H9 (cell line): ENCODE measurements around the gene TSPAN31. TPM values are rescaled to one million over a fixed set of nuclear protein-coding genes. Genes with fewer than 3 reads are reported as not detected.

Source experiments
- DNase-seq: peaks from one replicate; pipeline ENCODE4 v3.0.0-alpha.2; 2017
- H2AFZ ChIP-seq: one replicate; pipeline ENCODE4 v1.6.1; 2013; ENCODE audit warnings: mild to moderate bottlenecking, low read length, control low read depth, moderate library complexity
- H2AK5ac ChIP-seq: 2 replicates; pipeline ENCODE4 v1.6.1; 2013; ENCODE audit warnings: low read length, control low read depth, mixed read lengths; ENCODE audit not compliant: insufficient read length
- H2BK120ac ChIP-seq: one replicate; pipeline ENCODE4 v1.6.1; 2013; ENCODE audit warnings: low read depth, mild to moderate bottlenecking, low read length, control low read depth, inconsistent platforms; ENCODE audit not compliant: poor library complexity, severe bottlenecking
- H2BK12ac ChIP-seq: 2 replicates; pipeline ENCODE4 v1.6.1; 2013; ENCODE audit warnings: low read length, control low read depth, mixed read lengths, low read depth; ENCODE audit not compliant: insufficient read length
- H2BK15ac ChIP-seq: 2 replicates; pipeline ENCODE4 v1.6.1; 2013; ENCODE audit warnings: low read depth, low read length, control low read depth
- H2BK20ac ChIP-seq: one replicate; pipeline ENCODE4 v1.6.1; 2013; ENCODE audit warnings: low read depth, mild to moderate bottlenecking, low read length, control low read depth, inconsistent platforms; ENCODE audit not compliant: poor library complexity, severe bottlenecking
- H2BK5ac ChIP-seq: 2 replicates; pipeline ENCODE4 v1.6.1; 2013; ENCODE audit warnings: low read length, control low read depth, mixed read lengths; ENCODE audit not compliant: insufficient read length
- H3K14ac ChIP-seq: 2 replicates; pipeline ENCODE4 v1.6.1; 2013; ENCODE audit warnings: low read length, control low read depth; ENCODE audit not compliant: insufficient read depth
- H3K18ac ChIP-seq: 2 replicates; pipeline ENCODE4 v1.6.1; 2013; ENCODE audit warnings: low read depth, mild to moderate bottlenecking, mixed read lengths, low read length, control low read depth; ENCODE audit not compliant: insufficient read length
- H3K23ac ChIP-seq: 2 replicates; pipeline ENCODE4 v1.6.1; 2013; ENCODE audit warnings: low read length, control low read depth, mixed read lengths, low read depth; ENCODE audit not compliant: insufficient read length
- H3K23me2 ChIP-seq: 2 replicates; pipeline ENCODE4 v1.6.1; 2013; ENCODE audit warnings: low read depth, mild to moderate bottlenecking, mixed read lengths, low read length, control low read depth; ENCODE audit not compliant: insufficient read length, poor library complexity, severe bottlenecking
- H3K27ac ChIP-seq: 2 replicates; pipeline ENCODE4 v1.5.1; 2013; ENCODE audit warnings: low read length, control low read depth, mixed read lengths, low read depth; ENCODE audit not compliant: insufficient read length
- H3K27me3 ChIP-seq: 2 replicates; pipeline ENCODE4 v1.6.1; 2013; ENCODE audit warnings: low read length, control low read depth, inconsistent platforms; ENCODE audit not compliant: insufficient read depth
- H3K4ac ChIP-seq: 2 replicates; pipeline ENCODE4 v1.6.1; 2013; ENCODE audit warnings: low read depth, mild to moderate bottlenecking, control low read depth, inconsistent platforms, low read length, moderate library complexity
- H3K4me1 ChIP-seq: 2 replicates; pipeline ENCODE4 v1.6.1; 2013; ENCODE audit warnings: low read length, control low read depth, inconsistent platforms; ENCODE audit not compliant: insufficient read depth
- H3K4me2 ChIP-seq: 2 replicates; pipeline ENCODE4 v1.6.1; 2013; ENCODE audit warnings: low read length, control low read depth, mixed read lengths; ENCODE audit not compliant: insufficient read length, insufficient read depth
- H3K56ac ChIP-seq: 2 replicates; pipeline ENCODE4 v1.6.1; 2013; ENCODE audit warnings: low read depth, mild to moderate bottlenecking, mixed read lengths, low read length, control low read depth; ENCODE audit not compliant: insufficient read length
- H3K79me1 ChIP-seq: 2 replicates; pipeline ENCODE4 v1.6.1; 2013; ENCODE audit warnings: low read depth, mild to moderate bottlenecking, moderate library complexity, low read length, control low read depth, inconsistent platforms; ENCODE audit not compliant: insufficient read depth, poor library complexity, severe bottlenecking
- H3K79me2 ChIP-seq: 2 replicates; pipeline ENCODE4 v1.6.1; 2013; ENCODE audit warnings: low read length, control low read depth, inconsistent platforms; ENCODE audit not compliant: insufficient read depth
- H3K9ac ChIP-seq: 2 replicates; pipeline ENCODE4 v1.6.1; 2013; ENCODE audit warnings: low read length, control low read depth, mixed read lengths; ENCODE audit not compliant: insufficient read length; ENCODE audit errors: extremely low read depth
- H3K9me3 ChIP-seq: one replicate; pipeline ENCODE4 v1.6.1; 2013; ENCODE audit warnings: low read depth, low read length, inconsistent platforms; ENCODE audit not compliant: control insufficient read depth
- H3T11ph ChIP-seq: one replicate; pipeline ENCODE4 v1.6.1; 2013; ENCODE audit warnings: mild to moderate bottlenecking, low read length, control low read depth, inconsistent platforms
- H4K20me1 ChIP-seq: one replicate; pipeline ENCODE4 v1.6.1; 2013; ENCODE audit not compliant: control insufficient read depth, insufficient read length, insufficient read depth
- H4K5ac ChIP-seq: 2 replicates; pipeline ENCODE4 v1.6.1; 2013; ENCODE audit warnings: low read depth, mild to moderate bottlenecking, mixed read lengths, low read length, control low read depth; ENCODE audit not compliant: insufficient read length
- H4K8ac ChIP-seq: replicated peaks from 2 replicates; pipeline ENCODE4 v1.6.1; 2013; ENCODE audit warnings: low read length, control low read depth, mixed read lengths, low read depth; ENCODE audit not compliant: insufficient read length
- H4K91ac ChIP-seq: 2 replicates; pipeline ENCODE4 v1.6.1; 2013; ENCODE audit warnings: low read depth, mild to moderate bottlenecking, moderate library complexity, mixed read lengths, low read length, control low read depth; ENCODE audit not compliant: insufficient read length
- H3K27ac Mint-ChIP-seq, 3 experiments: 2 replicates in 2 of 3; 3 replicates in 1 of 3; pipeline ENCODE4 v1.8.0; 2020 to 2021; ENCODE audit warnings: mixed read lengths in 3 of 3, mild to moderate bottlenecking in 1 of 3, moderate library complexity in 1 of 3
- H3K27me3 Mint-ChIP-seq: 2 replicates; pipeline ENCODE4 v1.8.0; 2021; ENCODE audit warnings: low read depth, mild to moderate bottlenecking, moderate library complexity, mixed read lengths
- H3K36me3 Mint-ChIP-seq, 3 experiments: 2 replicates in 2 of 3; 3 replicates in 1 of 3; pipeline ENCODE4 v1.8.0; 2020 to 2021; ENCODE audit warnings: low read depth in 3 of 3, mixed read lengths in 3 of 3; ENCODE audit not compliant: insufficient read depth in 1 of 3
- H3K4me1 Mint-ChIP-seq, 2 experiments: 2 replicates each; pipeline ENCODE4 v1.8.0; 2020; ENCODE audit warnings: mixed read lengths in 2 of 2
- H3K4me3 Mint-ChIP-seq, 2 experiments: 2 replicates in 1 of 2; 3 replicates in 1 of 2; pipeline ENCODE4 v1.8.0; 2020 to 2021; ENCODE audit warnings: mild to moderate bottlenecking in 2 of 2, mixed read lengths in 2 of 2, moderate library complexity in 1 of 2
- H3K9me3 Mint-ChIP-seq, 2 experiments: 2 replicates in 1 of 2; 3 replicates in 1 of 2; pipeline ENCODE4 v1.8.0; 2020; ENCODE audit warnings: mild to moderate bottlenecking in 2 of 2, mixed read lengths in 2 of 2, moderate library complexity in 1 of 2
- WGBS: extraction: QIAGEN DNeasy Blood & Tissue Kit; methylation state at CpG from one replicate; pipeline ENCODE4 v1.1.7; 2013; ENCODE audit warnings: missing lambda C conversion rate, low lambda C conversion rate, mixed read lengths; ENCODE audit not compliant: insufficient read length; ENCODE audit errors: extremely low coverage; 5-methylcytosine and 5-hydroxymethylcytosine counted together
- total RNA-seq: library from RNA; stranded (reverse); gene quantifications from 2 replicates; pipeline ENCODE4 v1.2.1, GENCODE V29; 2021
- TF ChIP-seq, protein P1 (sequence below): fragments of 200-600 bp; sonication (generic); conservative IDR thresholded peaks from 3 replicates; pipeline ENCODE4 v1.8.0; 2021; ENCODE audit warnings: antibody characterized with exemption, mild to moderate bottlenecking

TSPAN31 gene
- total RNA-seq, 1 experiment from 2014 or later = 20.0 TPM

GRCh38 chr12:57770734-57771133 lies 25.9 kb downstream of the TSPAN31 start:
- Histone ChIP-seq H2AK5ac (no peak overlapping the region), H2AFZ (no peak overlapping the region), H3K79me2 (no peaks in the 10 kb centered on the region), H2BK15ac (no peak overlapping the region), H3K18ac (no peak overlapping the region), H4K5ac (no peak overlapping the region), H2BK12ac (no peak overlapping the region), H3K79me1 (no peaks in the 10 kb centered on the region), H3K4ac (no peak overlapping the region), H3K27me3 (peaks cover 9% of the 10 kb centered on the region; the same call in 1 of the 2 replicates), H3K4me1 (peaks cover 3% of the 10 kb centered on the region; the same call in 1 of the 2 replicates), H2BK5ac (no peak overlapping the region), H3T11ph (no peak overlapping the region), H3K9ac (no peak overlapping the region), H3K56ac (no peak overlapping the region), H4K8ac (no peak overlapping the region), H3K23ac (no peak overlapping the region), H4K91ac (no peak overlapping the region), H4K20me1 (no peaks in the 10 kb centered on the region), H2BK120ac (no peak overlapping the region), H2BK20ac (no peak overlapping the region), H3K23me2 (peaks cover 21% of the 10 kb centered on the region), H3K27ac (no peak overlapping the region), H3K9me3 (no peaks in the 10 kb centered on the region), H3K14ac (no peak overlapping the region), H3K4me2 (peak overlapping the region; percentile 44)
- Mint-ChIP-seq H3K4me3 (peak overlapping the region; percentile 98 to 99; a peak in 4 of 5 replicates), H3K4me1 (peaks cover 22 to 29% of the 10 kb centered on the region in 2 experiments), H3K27ac (no peak overlapping the region; a peak in 1 of 7 replicates), H3K9me3 (no peaks in the 10 kb centered on the region), H3K27me3 (peaks cover 20% of the 10 kb centered on the region), H3K36me3 (peaks cover 20 to 40% (median 31%) of the 10 kb centered on the region in 3 experiments)
- no CpG with 5 or more reads among the region's 4 CpGs for WGBS
- TF ChIP-seq, protein P1, sequence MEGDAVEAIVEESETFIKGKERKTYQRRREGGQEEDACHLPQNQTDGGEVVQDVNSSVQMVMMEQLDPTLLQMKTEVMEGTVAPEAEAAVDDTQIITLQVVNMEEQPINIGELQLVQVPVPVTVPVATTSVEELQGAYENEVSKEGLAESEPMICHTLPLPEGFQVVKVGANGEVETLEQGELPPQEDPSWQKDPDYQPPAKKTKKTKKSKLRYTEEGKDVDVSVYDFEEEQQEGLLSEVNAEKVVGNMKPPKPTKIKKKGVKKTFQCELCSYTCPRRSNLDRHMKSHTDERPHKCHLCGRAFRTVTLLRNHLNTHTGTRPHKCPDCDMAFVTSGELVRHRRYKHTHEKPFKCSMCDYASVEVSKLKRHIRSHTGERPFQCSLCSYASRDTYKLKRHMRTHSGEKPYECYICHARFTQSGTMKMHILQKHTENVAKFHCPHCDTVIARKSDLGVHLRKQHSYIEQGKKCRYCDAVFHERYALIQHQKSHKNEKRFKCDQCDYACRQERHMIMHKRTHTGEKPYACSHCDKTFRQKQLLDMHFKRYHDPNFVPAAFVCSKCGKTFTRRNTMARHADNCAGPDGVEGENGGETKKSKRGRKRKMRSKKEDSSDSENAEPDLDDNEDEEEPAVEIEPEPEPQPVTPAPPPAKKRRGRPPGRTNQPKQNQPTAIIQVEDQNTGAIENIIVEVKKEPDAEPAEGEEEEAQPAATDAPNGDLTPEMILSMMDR = no peak
- no peak for DNase-seq
